Stimulated activated CD8-positive, alpha-beta memory T cell treated with anti-CD3 and anti-CD28 coated beads, Interleukin-12 subunit alpha, Interleukin-12 subunit beta, amount 100 ng/mL, for 1 hour (primary cell): ENCODE data around the gene DUSP15.

ENCODE experiments used
- DNase-seq: peaks from one replicate; pipeline ENCODE4 v3.0.0-alpha.2; 2020; ENCODE audit warnings: low read depth

DUSP15 gene

DNA sequence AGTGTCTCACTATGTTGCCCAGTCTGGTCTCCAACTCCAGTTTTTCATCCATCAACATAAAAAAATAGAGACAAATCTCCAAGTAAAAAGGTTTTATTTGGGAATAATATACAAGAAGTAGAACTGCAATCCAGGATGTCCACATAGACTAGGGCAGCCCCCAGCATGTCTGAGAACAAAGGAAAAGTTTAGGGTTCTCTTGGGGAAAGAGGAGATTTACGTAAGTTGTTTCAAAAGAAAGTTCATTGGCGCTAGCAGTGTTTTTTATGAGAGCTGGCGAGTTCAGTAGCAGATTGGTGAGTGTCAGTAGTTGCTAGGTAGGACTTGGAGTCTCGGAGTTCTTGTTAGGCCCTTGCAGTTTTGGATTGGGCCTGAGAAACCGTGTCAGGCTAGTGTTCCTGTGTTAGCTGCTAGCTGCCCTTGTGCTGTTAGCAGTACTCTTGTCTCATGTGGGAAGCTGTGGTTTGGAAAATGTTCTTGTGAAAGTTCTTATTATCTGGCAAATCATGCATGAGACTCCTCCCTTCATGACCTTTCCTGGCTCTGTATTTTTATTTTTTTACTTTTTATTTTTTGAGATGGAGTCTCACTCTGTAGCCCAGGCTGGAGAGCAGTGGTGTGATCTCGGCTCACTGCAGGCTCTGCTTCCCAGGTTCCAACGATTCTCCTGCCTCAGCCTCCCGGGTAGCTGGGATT is 24.8 kb upstream of the DUSP15 start:
- DNase-seq: no peak

DNA sequence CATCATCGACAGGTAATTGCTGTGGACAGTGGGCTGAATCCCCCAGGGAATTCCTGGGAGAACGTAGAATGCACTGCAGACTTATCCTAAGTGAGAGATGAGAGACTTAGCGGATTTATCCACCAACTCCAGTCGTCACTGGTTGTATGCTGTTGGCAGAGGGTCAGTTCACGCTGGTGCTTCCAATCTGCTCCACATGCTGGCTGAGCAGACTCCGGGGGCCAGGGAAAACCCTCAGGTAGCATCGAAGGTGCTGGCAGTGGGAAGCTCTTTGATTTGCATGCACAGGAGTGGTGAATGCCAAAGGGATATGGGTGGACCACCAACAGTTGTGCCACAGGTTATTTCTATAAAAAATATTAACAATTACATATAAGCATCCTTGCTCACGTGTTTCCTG is 20.3 kb upstream of the DUSP15 start:
- DNase-seq: no peak

DNA sequence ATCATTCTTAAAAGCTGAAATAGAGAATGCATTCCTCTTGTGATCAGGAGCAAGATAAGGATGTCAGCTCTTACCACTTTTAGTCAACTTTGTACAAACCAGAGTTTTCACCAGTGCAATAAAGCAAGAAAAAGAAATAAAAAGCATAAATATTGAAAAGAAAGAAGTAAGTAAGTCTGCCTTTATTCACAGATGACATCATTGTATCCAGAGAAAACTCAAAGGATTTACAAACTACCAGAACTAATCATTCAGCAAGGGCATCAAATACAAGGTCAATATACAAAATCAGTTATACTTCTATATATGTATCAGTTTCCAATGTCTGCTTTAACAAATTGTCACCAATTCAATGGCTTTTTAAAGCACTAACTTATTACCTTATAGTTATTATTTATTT is 13.5 kb upstream of the DUSP15 start:
- DNase-seq: no peak

DNA sequence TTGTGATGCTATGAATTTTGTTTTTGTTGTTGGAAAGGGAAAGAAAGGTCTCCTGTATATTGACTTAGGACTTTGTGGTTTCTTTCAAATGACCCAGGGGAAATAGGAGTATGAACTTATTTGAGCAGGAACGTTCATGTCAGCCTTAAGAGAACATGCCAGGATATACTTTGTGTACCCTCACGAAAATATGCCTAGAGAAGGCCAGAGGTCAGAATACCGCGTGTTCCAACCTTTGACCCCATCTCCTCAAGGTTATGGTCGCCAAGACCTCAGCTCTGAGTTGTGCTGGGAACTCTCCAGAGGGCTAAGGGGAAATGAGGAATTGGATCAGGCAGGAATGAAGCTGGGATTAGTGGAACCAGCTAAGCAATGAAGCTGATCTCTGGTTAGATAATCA is 11.6 kb upstream of the DUSP15 start:
- DNase-seq: no peak

GRCh38 chr20:31879143-31879987 is 9.0 kb upstream of the DUSP15 start:
- peak; percentile 55 for DNase-seq

DNA sequence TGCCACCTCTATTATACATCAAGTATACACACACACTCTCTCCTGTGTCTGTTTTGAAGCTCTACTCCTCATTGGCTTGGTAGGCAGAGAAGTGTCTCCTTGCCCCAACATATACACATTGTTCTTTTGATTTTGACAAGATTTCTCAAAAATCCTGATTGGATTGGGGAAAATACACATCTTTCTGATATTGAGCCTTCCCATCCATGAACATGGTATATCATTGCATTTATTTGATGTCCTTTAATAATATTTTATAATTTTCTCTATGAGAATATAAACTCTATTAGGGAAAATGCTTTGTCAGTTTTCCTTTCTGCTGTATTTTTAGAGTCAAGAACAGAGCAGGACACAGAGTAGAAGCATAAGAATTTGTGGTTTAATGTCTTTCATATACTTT is 7.4 kb upstream of the DUSP15 start:
- no peak for DNase-seq

DNA sequence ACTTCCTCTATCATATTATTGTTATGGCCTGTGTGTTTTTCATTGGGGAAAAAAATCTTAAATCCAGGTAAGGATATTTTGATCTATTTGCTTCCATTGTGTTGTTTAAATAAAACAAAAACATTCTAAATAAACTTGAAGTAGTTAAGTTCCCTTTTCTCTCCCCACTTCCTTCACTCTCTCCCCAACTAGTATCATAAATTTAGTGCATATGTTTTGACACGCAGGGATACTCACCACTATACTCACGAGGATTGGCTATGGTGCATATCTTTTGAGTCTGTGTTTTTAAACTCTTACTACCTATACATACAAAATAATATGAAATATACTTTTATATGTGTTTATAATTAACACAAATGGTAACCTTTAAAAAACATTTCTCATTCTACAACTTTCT is 5.3 kb upstream of the DUSP15 start:
- DNase-seq: no peak

GRCh38 chr20:31872406-31872805 is 2.1 kb upstream of the DUSP15 start:
- no peak for DNase-seq

GRCh38 chr20:31871618-31871954 is 1.3 kb upstream of the DUSP15 start:
- no peak for DNase-seq

GRCh38 chr20:31870726-31871617 is 645 bp upstream of the DUSP15 start:
- no peak for DNase-seq

DNA sequence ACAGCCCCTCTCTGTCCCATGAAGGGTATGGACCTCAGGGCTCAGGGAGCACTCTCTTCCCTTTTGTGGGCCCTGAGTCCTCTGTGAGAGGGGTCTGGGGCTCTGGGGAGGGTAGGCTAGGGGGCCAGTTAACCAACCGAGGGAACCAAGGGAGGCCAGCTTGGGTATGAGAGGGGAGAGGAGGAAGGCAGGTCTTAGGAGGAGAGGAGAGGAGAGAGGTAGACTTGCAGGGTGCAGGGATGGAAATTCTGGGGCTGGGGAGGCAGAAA is 720 bp downstream of the DUSP15 start:
- DNase-seq: no peak

- no peak for DNase-seq
These were observed 1.3 kb downstream of the DUSP15 start for GRCh38 chr20:31868853-31869672.

GRCh38 chr20:31866221-31866620 is 4.1 kb downstream of the DUSP15 start:
- DNase-seq: no peak

DNA sequence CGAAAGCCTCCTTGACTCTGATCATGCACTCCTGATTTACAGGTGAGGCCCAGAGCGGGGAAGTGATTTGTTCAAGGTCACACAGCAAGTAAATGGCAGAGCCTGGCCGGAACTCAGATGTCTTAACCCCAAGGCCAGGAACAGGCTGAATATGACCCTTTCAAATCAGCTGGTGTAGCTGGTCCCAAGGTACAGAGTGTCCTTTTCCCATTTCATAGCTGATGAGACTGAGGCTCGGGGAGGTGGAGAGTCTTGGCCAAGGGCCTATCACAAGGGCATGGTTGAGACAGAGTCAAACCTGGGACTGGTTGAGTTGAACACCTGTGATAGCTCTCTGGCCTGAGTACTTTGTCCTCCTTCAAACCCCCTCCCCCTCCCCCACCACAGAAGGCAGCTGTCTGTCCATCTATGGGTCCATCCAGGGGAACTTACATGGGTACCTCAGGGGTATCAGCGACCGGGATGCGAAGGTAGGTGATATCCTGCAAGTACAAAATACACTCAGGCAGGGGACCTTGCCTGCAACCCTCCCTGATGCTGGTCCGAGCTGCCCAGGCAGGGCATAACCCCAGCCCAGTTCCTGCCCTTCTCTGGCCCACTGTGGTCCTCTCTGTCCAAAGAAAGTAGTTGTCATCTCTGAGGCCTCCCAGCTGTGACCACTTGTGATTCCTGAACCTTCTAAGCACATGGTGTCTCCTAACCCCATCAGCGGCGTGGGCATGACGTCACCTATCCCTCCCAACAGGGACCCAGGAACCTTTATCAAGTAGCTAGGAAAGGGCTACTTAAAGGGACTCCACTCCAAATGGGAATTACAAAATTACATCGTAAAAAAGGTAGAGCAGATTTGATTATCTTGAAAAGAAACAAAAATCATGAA is 5.6 kb downstream of the DUSP15 start:
- no peak for DNase-seq

GRCh38 chr20:31863296-31864085 is 6.8 kb downstream of the DUSP15 start:
- no peak for DNase-seq

DNA sequence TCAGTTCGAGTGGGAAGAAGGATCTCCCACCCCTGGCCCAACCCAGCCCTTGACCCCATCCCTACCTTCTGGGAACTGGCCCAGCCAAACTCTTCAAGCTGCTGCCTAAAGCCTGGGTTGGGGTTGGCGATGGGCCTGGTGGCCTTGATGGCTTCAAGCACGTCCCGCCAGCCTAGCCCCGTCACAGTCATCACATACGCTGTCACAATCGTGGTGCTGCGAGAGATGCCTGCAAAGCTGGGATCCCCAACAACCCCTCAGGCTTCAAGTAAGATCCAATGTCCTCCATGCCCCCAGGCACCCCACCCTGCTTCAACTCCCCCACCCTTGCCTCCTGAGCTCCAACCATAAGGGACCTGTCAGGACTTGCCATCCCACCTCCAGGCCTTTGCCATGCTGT is 7.8 kb downstream of the DUSP15 start:
- DNase-seq: no peak

DNA sequence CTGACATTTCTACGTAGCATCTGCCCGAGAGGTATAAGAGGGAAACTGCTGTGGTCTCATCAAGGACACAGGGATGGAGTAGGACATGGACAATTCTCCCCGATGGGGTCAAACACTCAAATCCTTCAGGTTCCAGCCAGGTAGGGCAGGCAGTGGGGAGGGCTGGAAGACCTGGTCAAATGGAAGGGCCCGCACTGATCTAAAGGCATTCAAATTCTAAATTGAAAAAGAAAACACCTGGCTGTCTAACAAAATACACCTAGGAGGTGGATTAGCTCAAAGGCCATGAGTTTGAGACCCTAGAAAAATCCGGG is 8.2 kb downstream of the DUSP15 start:
- no peak for DNase-seq

GRCh38 chr20:31861385-31862156 is 8.8 kb downstream of the DUSP15 start:
- DNase-seq: peak; percentile 35

GRCh38 chr20:31861135-31861384 is 9.3 kb downstream of the DUSP15 start:
- no peak for DNase-seq
